ENCODE measurements around the gene RNF207. TPM values are rescaled to one million over a fixed set of nuclear protein-coding genes. Genes with fewer than 3 reads are reported as not detected.

Gene RNF207
- total and polyA plus RNA-seq, 4 donors: 11.4 to 32.2 (median 12.9) TPM

DNA sequence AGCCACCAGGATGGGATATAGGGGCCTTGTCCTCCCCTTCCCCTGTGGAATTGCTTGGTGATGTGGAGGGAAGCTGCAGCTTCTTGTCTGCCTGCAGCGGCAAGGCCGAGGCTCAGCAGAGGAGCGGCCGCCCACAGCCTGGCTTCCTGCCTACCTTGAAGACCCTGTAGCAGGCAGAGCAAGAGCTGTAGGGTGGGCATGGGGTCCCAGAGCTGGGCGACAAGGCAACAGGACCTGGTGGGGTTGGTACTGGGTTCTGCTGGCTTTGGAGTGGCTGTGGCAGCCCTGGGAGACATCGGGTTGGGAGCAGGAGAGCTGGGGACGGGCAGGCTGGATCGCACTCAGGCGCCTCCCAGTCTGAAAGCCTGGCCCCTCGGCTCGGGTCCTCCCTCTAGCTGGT is 60.7 kb downstream of the RNF207 start:
- 83% methylated on average over 11 of the region's 11 CpGs for WGBS (ENCODE audit: insufficient coverage)
- Histone ChIP-seq H3K36me3 (ENCODE audit: control insufficient read depth, insufficient read depth, low read length) (peaks cover 67% of the 10 kb centered on the region), H3K27ac (ENCODE audit: low read depth, low read length) (no peak overlapping the region), H3K27me3 (ENCODE audit: control insufficient read depth, insufficient read depth, low read length) (no peaks in the 10 kb centered on the region), H3K4me1 (ENCODE audit: control insufficient read depth, insufficient read depth, low read length) (peaks cover 90% of the 10 kb centered on the region), H3K9me3 (ENCODE audit: control insufficient read depth, insufficient read depth, low read length) (no peaks in the 10 kb centered on the region), H3K4me3 (ENCODE audit: low read depth, low read length) (no peak overlapping the region)
- no peak for DNase-seq (ENCODE audit: low read depth in 4 of 6, low spot score in 6 of 6)

DNA sequence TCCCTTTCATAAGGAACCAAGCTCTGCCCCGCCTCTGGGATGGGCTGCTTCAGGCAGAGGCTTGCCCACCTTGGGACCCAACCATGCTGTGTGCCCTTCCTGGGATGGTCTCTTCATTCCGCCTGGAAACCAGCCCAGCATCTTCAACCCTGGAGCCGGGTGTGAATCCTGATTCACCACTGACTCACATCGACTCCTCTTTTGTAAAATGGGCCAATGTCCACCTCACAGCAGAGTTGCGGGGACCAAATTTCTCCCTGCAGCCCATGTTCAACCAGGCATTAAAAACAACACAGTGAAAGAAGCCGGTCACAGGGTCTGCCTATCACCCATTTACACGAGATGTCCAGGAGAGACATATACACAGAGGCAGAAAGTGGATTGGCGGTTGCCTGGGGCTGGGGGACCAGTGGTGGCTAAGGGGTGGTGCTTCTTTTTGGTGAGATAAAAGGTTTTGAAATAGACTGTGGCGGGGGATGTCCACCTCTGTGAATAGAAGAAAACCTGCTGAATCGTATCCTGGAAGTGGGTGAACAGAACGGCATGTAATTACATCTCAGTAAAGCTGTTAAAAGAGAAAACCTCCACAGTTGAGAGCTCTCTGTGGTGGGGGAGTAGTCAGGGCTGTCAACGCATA is 61.9 kb downstream of the RNF207 start:
- Histone ChIP-seq H3K36me3 (ENCODE audit: control insufficient read depth, insufficient read depth, low read length) (peaks cover 72% of the 10 kb centered on the region), H3K4me3 (ENCODE audit: low read depth, low read length) (no peak overlapping the region), H3K27ac (ENCODE audit: low read depth, low read length) (no peak overlapping the region), H3K27me3 (ENCODE audit: control insufficient read depth, insufficient read depth, low read length) (no peaks in the 10 kb centered on the region), H3K9me3 (ENCODE audit: control insufficient read depth, insufficient read depth, low read length) (no peaks in the 10 kb centered on the region), H3K4me1 (ENCODE audit: control insufficient read depth, insufficient read depth, low read length) (peaks cover 90% of the 10 kb centered on the region)
- peak in 1 of 6 donors; percentile 51 for DNase-seq (ENCODE audit: low read depth in 4 of 6, low spot score in 6 of 6)
- 83% methylated on average over 5 of the region's 12 CpGs for WGBS (ENCODE audit: insufficient coverage)

DNA sequence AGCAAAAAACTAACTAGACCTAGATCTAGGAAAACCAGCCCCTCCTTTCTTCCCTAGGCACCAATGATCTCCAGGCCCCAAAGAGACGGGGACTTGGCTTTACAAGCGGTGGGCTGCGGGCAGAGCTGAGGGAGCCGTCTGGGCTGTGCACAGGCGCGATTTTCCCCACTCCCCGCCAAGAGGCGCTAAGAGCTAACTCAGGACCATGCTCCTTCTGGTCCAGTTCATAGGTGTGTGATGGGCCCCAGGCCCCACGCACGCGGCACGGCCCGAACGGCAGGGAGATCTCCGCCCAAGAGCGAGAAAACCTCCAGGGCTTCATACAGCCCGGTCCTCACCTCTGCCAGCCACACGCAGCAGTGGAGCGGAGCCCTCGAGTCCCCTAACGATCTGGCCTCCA is 62.5 kb downstream of the RNF207 start:
- DNase-seq (ENCODE audit: low read depth in 4 of 6, low spot score in 6 of 6): peak in 1 of 6 donors; percentile 47
- WGBS (ENCODE audit: insufficient coverage): 72% methylated on average over 21 of the region's 21 CpGs
- Histone ChIP-seq H3K27me3 (ENCODE audit: control insufficient read depth, insufficient read depth, low read length) (no peaks in the 10 kb centered on the region), H3K4me3 (ENCODE audit: low read depth, low read length) (no peak overlapping the region), H3K9me3 (ENCODE audit: control insufficient read depth, insufficient read depth, low read length) (no peaks in the 10 kb centered on the region), H3K27ac (ENCODE audit: low read depth, low read length) (no peak overlapping the region), H3K36me3 (ENCODE audit: control insufficient read depth, insufficient read depth, low read length) (peaks cover 67% of the 10 kb centered on the region), H3K4me1 (ENCODE audit: control insufficient read depth, insufficient read depth, low read length) (peaks cover 90% of the 10 kb centered on the region)

DNA sequence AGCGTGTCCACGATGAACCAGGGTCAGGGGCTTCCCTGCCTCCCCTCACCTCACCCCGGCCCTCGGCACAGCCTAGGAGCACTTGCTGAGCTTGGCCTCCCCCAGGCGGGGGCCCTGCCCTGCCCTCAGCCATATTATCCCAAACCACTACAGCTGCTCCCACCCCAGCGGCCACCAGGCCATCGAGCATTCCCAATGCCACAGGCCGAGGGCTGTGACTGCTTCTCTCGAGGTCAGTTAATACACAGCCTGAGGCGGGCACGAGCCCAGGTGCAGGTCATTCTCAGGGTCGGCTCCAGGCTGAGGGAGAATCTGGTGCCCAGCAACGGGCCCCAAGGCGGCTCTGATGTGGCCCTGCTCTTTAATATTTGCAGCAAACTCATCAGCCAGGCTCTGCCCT is 63.4 kb downstream of the RNF207 start:
- Histone ChIP-seq H3K27me3 (ENCODE audit: control insufficient read depth, insufficient read depth, low read length) (no peaks in the 10 kb centered on the region), H3K4me3 (ENCODE audit: low read depth, low read length) (no peak overlapping the region), H3K9me3 (ENCODE audit: control insufficient read depth, insufficient read depth, low read length) (no peaks in the 10 kb centered on the region), H3K4me1 (ENCODE audit: control insufficient read depth, insufficient read depth, low read length) (peaks cover 90% of the 10 kb centered on the region), H3K27ac (ENCODE audit: low read depth, low read length) (no peak overlapping the region), H3K36me3 (ENCODE audit: control insufficient read depth, insufficient read depth, low read length) (peaks cover 67% of the 10 kb centered on the region)
- DNase-seq (ENCODE audit: low read depth in 4 of 6, low spot score in 6 of 6): no peak
- 77% methylated on average over 14 of the region's 14 CpGs for WGBS (ENCODE audit: insufficient coverage)

DNA sequence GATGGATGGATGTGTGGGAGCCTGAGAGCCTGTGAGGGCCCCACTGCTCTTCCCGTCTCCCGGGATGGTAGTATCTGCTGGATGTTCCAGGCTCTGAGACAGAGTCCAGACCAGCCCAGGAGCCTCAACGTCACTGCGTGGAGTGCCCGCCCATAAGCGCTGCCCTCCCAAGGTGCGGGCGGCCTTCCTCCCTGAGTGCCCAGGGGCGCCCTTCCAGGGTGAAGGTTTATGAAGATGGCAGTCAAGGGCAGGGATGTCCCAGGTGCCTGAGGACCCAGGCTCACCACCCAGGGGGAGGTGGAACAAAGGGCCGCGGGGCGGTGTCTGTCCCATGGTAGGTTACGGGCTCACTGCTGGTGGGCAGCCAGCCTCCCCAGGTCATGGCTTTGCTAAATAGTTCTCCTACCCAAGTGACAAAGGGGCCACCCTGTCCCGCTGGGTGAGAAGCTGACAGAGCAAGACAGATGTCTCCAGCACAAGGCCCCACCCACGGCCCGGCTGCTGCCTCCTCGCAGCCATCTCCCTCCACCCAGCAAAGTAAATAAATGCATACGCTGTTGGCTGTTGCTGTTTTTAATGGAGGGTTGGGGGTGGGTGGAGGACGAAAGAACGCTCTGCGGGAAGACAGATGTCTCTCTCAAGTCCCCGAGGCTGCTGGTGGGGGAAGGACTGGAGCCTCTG is 63.9 kb downstream of the RNF207 start:
- peaks cover 68% of the 10 kb centered on the region for H3K36me3 ChIP-seq (ENCODE audit: control insufficient read depth, insufficient read depth, low read length)
- H3K27ac ChIP-seq (ENCODE audit: low read depth, low read length): peak overlapping the region; percentile 78
- no peaks in the 10 kb centered on the region for H3K27me3 ChIP-seq (ENCODE audit: control insufficient read depth, insufficient read depth, low read length)
- peaks cover 88% of the 10 kb centered on the region for H3K4me1 ChIP-seq (ENCODE audit: control insufficient read depth, insufficient read depth, low read length)
- peak in 2 of 6 donors; percentile 54 to 57 for DNase-seq (ENCODE audit: low read depth in 4 of 6, low spot score in 6 of 6)
- H3K4me3 ChIP-seq (ENCODE audit: low read depth, low read length): no peak overlapping the region
- no peaks in the 10 kb centered on the region for H3K9me3 ChIP-seq (ENCODE audit: control insufficient read depth, insufficient read depth, low read length)
- 54% methylated on average over 18 of the region's 22 CpGs for WGBS (ENCODE audit: insufficient coverage)

DNA sequence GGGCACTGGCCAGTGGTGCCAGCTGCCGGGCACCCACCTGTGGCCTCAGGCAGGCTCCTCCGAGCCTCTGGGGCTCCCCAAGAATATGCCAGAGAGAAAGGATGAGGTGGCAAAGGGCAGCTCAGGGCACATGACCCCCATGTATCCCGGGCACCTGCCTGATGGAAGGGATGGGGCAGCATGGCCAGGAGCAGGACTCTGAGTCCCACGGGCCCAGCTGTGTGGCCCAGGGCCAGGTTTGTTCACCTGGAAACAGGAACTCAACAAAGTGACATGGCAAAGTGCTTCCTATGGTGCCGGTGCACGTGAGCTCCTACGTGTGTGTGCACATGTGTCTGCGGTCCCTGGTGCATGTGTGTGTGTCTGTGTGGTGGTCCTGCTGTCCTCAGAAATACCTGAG is 64.5 kb downstream of the RNF207 start:
- Histone ChIP-seq H3K4me3 (ENCODE audit: low read depth, low read length) (no peak overlapping the region), H3K4me1 (ENCODE audit: control insufficient read depth, insufficient read depth, low read length) (peaks cover 85% of the 10 kb centered on the region), H3K9me3 (ENCODE audit: control insufficient read depth, insufficient read depth, low read length) (no peaks in the 10 kb centered on the region), H3K27me3 (ENCODE audit: control insufficient read depth, insufficient read depth, low read length) (no peaks in the 10 kb centered on the region), H3K36me3 (ENCODE audit: control insufficient read depth, insufficient read depth, low read length) (peaks cover 68% of the 10 kb centered on the region), H3K27ac (ENCODE audit: low read depth, low read length) (peak overlapping the region; percentile 78)
- no peak for DNase-seq (ENCODE audit: low read depth in 4 of 6, low spot score in 6 of 6)
- 54% methylated on average over 8 of the region's 8 CpGs for WGBS (ENCODE audit: insufficient coverage)

Other genes starting within 250 kb of the RNF207 start
- gene NPHP4, start 213.7 kb upstream of the RNF207 start, total RNA-seq: 1 to 10 TPM; 8.0 to 8.9 TPM
- gene NPHP4, start 213.7 kb upstream of the RNF207 start, polyA plus RNA-seq (ENCODE audit: insufficient read length in 2 of 2): 10 to 100 TPM; 17.7 to 19.2 TPM
- 10 to 100 TPM in 1 of 2 donors, 1 to 10 TPM in 1; 7.5 to 46.0 TPM for gene KCNAB2, start 160.2 kb upstream of the RNF207 start, total RNA-seq
- gene KCNAB2, start 160.2 kb upstream of the RNF207 start, polyA plus RNA-seq (ENCODE audit: insufficient read length in 2 of 2): 10 to 100 TPM; 36.2 to 48.3 TPM
- gene CHD5, start 25.8 kb upstream of the RNF207 start, total RNA-seq: 10 to 100 TPM in 1 of 2 donors, 1 to 10 TPM in 1; 9.9 to 22.0 TPM
- 10 to 100 TPM; 46.9 to 51.1 TPM for gene CHD5, start 25.8 kb upstream of the RNF207 start, polyA plus RNA-seq (ENCODE audit: insufficient read length in 2 of 2)
- gene RPL22, start 6.5 kb upstream of the RNF207 start, total RNA-seq: 100 to 1,000 TPM; 171 to 312 TPM
- 100 to 1,000 TPM; 322 to 337 TPM for gene RPL22, start 6.5 kb upstream of the RNF207 start, polyA plus RNA-seq (ENCODE audit: insufficient read length in 2 of 2)
- gene ICMT, start 29.8 kb downstream of the RNF207 start, total RNA-seq: 10 to 100 TPM; 48.8 to 55.7 TPM
- 10 to 100 TPM; 40.6 to 41.1 TPM for gene ICMT, start 29.8 kb downstream of the RNF207 start, polyA plus RNA-seq (ENCODE audit: insufficient read length in 2 of 2)
- gene HES3, start 38.1 kb downstream of the RNF207 start, total RNA-seq: not detected
- 1 to 10 TPM; 1.8 to 3.2 TPM for gene HES3, start 38.1 kb downstream of the RNF207 start, polyA plus RNA-seq (ENCODE audit: insufficient read length in 2 of 2)
- 10 to 100 TPM in 1 of 2 donors, 1 to 10 TPM in 1; 9.3 to 12.8 TPM for gene GPR153, start 55.0 kb downstream of the RNF207 start, total RNA-seq
- gene GPR153, start 55.0 kb downstream of the RNF207 start, polyA plus RNA-seq (ENCODE audit: insufficient read length in 2 of 2): 10 to 100 TPM; 42.4 to 49.5 TPM
- 10 to 100 TPM; 31.8 to 60.2 TPM for gene ACOT7, start 187.6 kb downstream of the RNF207 start, total RNA-seq
- gene ACOT7, start 187.6 kb downstream of the RNF207 start, polyA plus RNA-seq (ENCODE audit: insufficient read length in 2 of 2): 100 to 1,000 TPM; 195 to 198 TPM
- gene HES2, start 213.8 kb downstream of the RNF207 start, total RNA-seq: under 1 TPM in 1 of 2 donors, not detected in 1; 0.72 TPM
- under 1 TPM; 0.19 to 0.38 TPM for gene HES2, start 213.8 kb downstream of the RNF207 start, polyA plus RNA-seq (ENCODE audit: insufficient read length in 2 of 2)
- 1 to 10 TPM in 1 of 2 donors, under 1 TPM in 1; 0.66 to 1.9 TPM for gene ESPN, start 218.7 kb downstream of the RNF207 start, total RNA-seq
- gene ESPN, start 218.7 kb downstream of the RNF207 start, polyA plus RNA-seq (ENCODE audit: insufficient read length in 2 of 2): 1 to 10 TPM; 4.7 to 7.4 TPM